ENCODE measurements around the gene GDPD4. TPM values are rescaled to one million over a fixed set of nuclear protein-coding genes. Genes with fewer than 3 reads are reported as not detected.

GDPD4 gene
- total and polyA plus RNA-seq, 12 donors, result not detected

DNA sequence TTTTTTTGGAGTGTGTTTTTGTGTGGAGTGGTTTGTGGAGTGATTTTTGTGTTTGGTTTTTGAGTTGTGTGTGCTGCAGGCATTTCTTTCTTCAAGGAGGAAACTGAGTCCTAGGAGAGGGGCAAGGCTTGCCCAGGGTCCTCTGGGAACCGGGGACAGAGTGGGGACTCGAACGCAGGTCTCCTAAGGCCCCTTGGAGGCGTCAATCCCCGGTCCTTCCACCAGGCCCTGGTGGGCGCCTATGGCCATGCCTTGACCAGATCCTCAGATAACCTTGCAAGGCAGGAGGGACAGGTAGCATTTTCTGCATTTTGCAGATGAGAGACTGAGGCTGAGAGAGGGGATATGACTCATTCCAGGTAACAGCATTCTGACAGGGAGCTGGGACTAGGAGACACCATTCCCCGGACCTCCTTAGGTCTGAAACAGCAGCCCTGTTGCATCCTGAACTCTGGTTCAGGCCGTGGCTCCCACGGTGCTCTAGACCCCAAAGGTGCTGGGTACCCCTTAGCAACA, 134.3 kb downstream of the GDPD4 start:
- TF ChIP-seq, protein P1, sequence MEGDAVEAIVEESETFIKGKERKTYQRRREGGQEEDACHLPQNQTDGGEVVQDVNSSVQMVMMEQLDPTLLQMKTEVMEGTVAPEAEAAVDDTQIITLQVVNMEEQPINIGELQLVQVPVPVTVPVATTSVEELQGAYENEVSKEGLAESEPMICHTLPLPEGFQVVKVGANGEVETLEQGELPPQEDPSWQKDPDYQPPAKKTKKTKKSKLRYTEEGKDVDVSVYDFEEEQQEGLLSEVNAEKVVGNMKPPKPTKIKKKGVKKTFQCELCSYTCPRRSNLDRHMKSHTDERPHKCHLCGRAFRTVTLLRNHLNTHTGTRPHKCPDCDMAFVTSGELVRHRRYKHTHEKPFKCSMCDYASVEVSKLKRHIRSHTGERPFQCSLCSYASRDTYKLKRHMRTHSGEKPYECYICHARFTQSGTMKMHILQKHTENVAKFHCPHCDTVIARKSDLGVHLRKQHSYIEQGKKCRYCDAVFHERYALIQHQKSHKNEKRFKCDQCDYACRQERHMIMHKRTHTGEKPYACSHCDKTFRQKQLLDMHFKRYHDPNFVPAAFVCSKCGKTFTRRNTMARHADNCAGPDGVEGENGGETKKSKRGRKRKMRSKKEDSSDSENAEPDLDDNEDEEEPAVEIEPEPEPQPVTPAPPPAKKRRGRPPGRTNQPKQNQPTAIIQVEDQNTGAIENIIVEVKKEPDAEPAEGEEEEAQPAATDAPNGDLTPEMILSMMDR (IDR thresholded peaks at IDR 0.05), result no peak
- no peak overlapping the region for H3K4me3 ChIP-seq
- H3K4me1 ChIP-seq, result no peaks in the 10 kb centered on the region
- intact Hi-C loops (cut with DNase I), result no loop called here
- H3K27ac ChIP-seq, result no peak overlapping the region
- H3K27me3 ChIP-seq, result no peaks in the 10 kb centered on the region
- WGBS, 2 donors, result 93 to 97% methylated on average over 9 of the region's 9 CpGs
- DNase-seq (no peak), ATAC-seq (no peak)
- no peaks in the 10 kb centered on the region for H3K36me3 ChIP-seq
- no peaks in the 10 kb centered on the region for H3K9me3 ChIP-seq

Other genes with a start within 250 kb of the GDPD4 start
- gene CAPN5, start 234.7 kb downstream of the GDPD4 start, total RNA-seq, result 1 to 10 TPM; 1.8 to 3.6 (median 2.7) TPM
- 1 to 10 TPM; 2.0 to 2.5 TPM for gene CAPN5, start 234.7 kb downstream of the GDPD4 start, polyA plus RNA-seq
- under 1 TPM in 1 of 10 donors, not detected in 9; 0.58 TPM for gene OMP, start 198.8 kb downstream of the GDPD4 start, total RNA-seq
- not detected for gene OMP, start 198.8 kb downstream of the GDPD4 start, polyA plus RNA-seq
- 1 to 10 TPM in 9 of 10 donors, under 1 TPM in 1; 1.00 to 6.8 (median 2.8) TPM for gene MYO7A, start 173.4 kb downstream of the GDPD4 start, total RNA-seq
- 1 to 10 TPM in 1 of 2 donors, under 1 TPM in 1; 0.91 to 5.0 TPM for gene MYO7A, start 173.4 kb downstream of the GDPD4 start, polyA plus RNA-seq
- gene PAK1, start 172.4 kb upstream of the GDPD4 start, total RNA-seq, result 10 to 100 TPM in 3 of 10 donors, 1 to 10 TPM in 7; 4.2 to 17.7 (median 7.3) TPM
- 1 to 10 TPM; 2.4 to 3.1 TPM for gene PAK1, start 172.4 kb upstream of the GDPD4 start, polyA plus RNA-seq